HL-60 (cell line): ENCODE measurements around the gene TACC3.

Experiments
- DNase-seq, 2 experiments: peaks; one replicate each; pipeline ENCODE4 v3.0.0-alpha.2; 2010 to 2020; ENCODE audit warnings: low read depth in 1 of 2, low spot score in 1 of 2
- H3K27ac ChIP-seq: fragments of 250-450 bp; sonication (Bioruptor Pico); replicated peaks from 2 replicates; pipeline ENCODE4 v1.5.1; 2020; ENCODE audit warnings: mild to moderate bottlenecking, moderate library complexity
- H3K27me3 ChIP-seq: fragments of 250-450 bp; sonication (Bioruptor Pico); 2 replicates; pipeline ENCODE4 v1.5.1; 2021; ENCODE audit warnings: mild to moderate bottlenecking, moderate library complexity; ENCODE audit not compliant: insufficient read depth, poor library complexity, severe bottlenecking
- H3K4me3 ChIP-seq: replicated peaks from 2 replicates; pipeline ENCODE4 v1.5.1; 2011; ENCODE audit warnings: mild to moderate bottlenecking, control low read depth, low read length; ENCODE audit not compliant: insufficient read depth
- GABPA ChIP-seq: IDR thresholded peaks from 2 replicates; pipeline ENCODE4 v1.6.1; 2012; ENCODE audit warnings: low read depth
- POLR2AphosphoS5 ChIP-seq: IDR thresholded peaks from 2 replicates; pipeline ENCODE4 v1.6.1; 2012; ENCODE audit warnings: low read depth
- SPI1 ChIP-seq: IDR thresholded peaks from 2 replicates; pipeline ENCODE4 v1.6.1; 2012; ENCODE audit warnings: low read depth, mild to moderate bottlenecking, borderline replicate concordance
- TF ChIP-seq, protein P1 (sequence below): IDR thresholded peaks from one replicate; pipeline ENCODE4 v1.5.1; 2011; ENCODE audit warnings: low read length, control low read depth, inconsistent platforms; ENCODE audit not compliant: insufficient read depth
- TF ChIP-seq, protein P2 (sequence below): IDR thresholded peaks from 2 replicates; pipeline ENCODE4 v1.6.1; 2012; ENCODE audit warnings: low read depth; ENCODE audit not compliant: insufficient replicate concordance

Gene TACC3

DNA sequence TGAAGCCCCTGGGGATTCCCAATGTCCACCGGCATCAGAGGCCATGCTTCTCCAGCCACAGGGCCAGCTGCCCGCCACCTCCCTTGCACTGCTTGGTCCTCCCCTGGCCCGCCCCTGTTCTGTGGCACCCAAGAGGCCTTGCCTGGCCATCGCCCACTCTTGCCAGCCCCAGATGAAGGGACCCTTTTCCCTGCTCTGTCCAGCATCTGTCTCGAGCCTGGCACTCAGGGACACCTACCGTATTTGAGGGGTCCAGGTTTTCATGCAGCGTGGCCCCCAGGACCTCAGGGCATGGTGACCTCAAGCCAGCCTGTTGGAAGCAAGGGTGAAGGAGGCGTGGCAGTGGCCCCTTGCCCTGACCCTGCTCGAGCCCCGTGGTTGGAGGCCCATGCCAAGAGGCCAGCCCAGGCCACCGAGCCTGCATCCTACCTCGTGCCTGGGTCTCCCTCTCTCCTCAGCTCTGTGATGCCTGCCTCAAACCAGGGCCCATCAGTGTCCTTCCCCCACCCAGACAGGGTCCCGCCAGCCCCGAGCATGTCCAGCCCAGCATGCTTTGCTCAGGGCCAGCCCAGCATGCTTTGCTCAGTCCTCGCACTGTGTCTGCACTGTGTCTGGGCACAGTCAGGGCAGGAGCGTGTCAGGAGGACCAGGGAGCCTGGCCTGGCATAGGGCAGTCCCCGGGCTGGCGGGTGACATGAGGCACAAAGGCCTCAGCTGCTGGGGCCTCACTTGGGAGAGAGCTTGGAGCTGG, 57.5 kb downstream of the TACC3 start:
- H3K27ac ChIP-seq, result no peak overlapping the region
- TF ChIP-seq, protein P1, sequence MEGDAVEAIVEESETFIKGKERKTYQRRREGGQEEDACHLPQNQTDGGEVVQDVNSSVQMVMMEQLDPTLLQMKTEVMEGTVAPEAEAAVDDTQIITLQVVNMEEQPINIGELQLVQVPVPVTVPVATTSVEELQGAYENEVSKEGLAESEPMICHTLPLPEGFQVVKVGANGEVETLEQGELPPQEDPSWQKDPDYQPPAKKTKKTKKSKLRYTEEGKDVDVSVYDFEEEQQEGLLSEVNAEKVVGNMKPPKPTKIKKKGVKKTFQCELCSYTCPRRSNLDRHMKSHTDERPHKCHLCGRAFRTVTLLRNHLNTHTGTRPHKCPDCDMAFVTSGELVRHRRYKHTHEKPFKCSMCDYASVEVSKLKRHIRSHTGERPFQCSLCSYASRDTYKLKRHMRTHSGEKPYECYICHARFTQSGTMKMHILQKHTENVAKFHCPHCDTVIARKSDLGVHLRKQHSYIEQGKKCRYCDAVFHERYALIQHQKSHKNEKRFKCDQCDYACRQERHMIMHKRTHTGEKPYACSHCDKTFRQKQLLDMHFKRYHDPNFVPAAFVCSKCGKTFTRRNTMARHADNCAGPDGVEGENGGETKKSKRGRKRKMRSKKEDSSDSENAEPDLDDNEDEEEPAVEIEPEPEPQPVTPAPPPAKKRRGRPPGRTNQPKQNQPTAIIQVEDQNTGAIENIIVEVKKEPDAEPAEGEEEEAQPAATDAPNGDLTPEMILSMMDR, result no peak
- no peak for TF ChIP-seq GABPA
- no peak for TF ChIP-seq POLR2AphosphoS5
- TF ChIP-seq SPI1, result no peak
- TF ChIP-seq, protein P2, sequence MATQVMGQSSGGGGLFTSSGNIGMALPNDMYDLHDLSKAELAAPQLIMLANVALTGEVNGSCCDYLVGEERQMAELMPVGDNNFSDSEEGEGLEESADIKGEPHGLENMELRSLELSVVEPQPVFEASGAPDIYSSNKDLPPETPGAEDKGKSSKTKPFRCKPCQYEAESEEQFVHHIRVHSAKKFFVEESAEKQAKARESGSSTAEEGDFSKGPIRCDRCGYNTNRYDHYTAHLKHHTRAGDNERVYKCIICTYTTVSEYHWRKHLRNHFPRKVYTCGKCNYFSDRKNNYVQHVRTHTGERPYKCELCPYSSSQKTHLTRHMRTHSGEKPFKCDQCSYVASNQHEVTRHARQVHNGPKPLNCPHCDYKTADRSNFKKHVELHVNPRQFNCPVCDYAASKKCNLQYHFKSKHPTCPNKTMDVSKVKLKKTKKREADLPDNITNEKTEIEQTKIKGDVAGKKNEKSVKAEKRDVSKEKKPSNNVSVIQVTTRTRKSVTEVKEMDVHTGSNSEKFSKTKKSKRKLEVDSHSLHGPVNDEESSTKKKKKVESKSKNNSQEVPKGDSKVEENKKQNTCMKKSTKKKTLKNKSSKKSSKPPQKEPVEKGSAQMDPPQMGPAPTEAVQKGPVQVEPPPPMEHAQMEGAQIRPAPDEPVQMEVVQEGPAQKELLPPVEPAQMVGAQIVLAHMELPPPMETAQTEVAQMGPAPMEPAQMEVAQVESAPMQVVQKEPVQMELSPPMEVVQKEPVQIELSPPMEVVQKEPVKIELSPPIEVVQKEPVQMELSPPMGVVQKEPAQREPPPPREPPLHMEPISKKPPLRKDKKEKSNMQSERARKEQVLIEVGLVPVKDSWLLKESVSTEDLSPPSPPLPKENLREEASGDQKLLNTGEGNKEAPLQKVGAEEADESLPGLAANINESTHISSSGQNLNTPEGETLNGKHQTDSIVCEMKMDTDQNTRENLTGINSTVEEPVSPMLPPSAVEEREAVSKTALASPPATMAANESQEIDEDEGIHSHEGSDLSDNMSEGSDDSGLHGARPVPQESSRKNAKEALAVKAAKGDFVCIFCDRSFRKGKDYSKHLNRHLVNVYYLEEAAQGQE, result no peak

DNA sequence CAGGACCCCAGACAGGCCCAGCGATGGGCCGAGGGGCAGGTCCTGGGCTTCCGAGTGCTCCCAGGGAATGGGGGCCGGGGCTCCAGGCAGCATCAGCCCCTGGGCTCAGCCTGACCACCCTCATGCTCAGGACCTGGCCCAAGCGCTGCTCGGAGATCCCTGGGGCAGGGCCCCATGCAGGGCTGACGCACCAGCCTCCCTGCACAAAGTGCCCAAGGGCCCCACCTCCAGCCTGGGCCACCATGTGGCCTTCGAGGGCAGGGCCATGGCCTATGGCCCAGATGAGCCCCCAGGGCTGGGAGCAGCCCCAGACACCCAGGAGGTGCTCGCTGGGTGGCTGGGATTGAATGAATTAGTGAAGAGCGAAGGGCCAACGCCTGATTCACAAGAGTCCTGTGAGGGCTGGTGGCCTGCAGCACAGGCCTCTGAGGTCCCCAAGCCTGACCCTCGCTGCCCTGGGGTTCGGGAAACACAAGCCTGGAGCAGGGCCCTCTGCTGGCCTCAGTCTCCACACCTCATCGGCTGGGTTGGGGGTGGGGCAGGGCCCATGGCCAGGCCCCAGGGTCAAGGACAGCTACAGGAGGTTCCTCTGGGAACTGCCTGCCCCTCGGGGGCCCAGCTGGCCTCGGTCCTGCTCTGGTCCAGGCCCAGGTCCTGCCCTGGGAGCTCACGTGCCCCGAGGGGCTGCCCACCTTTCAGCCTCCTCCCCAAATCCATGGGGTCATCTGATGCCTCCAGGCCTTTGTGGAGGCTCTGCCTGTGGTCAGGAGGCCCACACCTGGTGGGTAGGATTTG, 58.5 kb downstream of the TACC3 start:
- Histone ChIP-seq H3K27me3 (no peaks in the 10 kb centered on the region), H3K27ac (no peak overlapping the region), H3K4me3 (no peak overlapping the region)
- DNase-seq, result no peak
- TF ChIP-seq SPI1, result no peak
- TF ChIP-seq, protein P1, result no peak
- TF ChIP-seq GABPA, result no peak
- TF ChIP-seq POLR2AphosphoS5, result no peak
- TF ChIP-seq, protein P2, result no peak

More for the DNA sequence above, 57.5 kb downstream of the TACC3 start:
- H3K27me3 ChIP-seq, result no peaks in the 10 kb centered on the region
- no peak overlapping the region for H3K4me3 ChIP-seq
- no peak for DNase-seq

DNA sequence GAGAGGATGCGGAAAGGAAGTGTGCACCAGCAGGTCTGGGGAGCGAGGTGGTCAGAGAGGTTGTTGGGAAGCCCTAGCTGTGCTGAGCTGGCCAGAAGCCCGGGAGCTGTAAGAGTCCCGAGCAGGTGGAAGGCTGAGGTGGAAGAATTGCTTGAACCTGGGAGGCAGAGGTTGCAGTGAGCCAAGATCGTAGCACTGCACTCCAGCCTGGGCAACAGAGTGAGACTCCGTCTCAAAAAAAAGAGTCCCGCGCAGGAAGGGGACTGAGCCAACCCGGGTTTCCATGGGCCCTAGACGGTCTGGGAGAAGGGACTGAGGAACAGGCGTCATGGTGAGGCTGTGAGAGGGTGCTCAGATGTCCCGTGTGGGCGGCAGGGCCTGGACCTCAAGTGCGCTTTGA, 59.1 kb downstream of the TACC3 start:
- TF ChIP-seq, protein P2, result no peak
- TF ChIP-seq, protein P1, result no peak
- no peak for TF ChIP-seq GABPA
- no peak for TF ChIP-seq SPI1
- no peak for TF ChIP-seq POLR2AphosphoS5
- Histone ChIP-seq H3K27me3 (no peaks in the 10 kb centered on the region), H3K27ac (no peak overlapping the region), H3K4me3 (no peak overlapping the region)
- DNase-seq, result no peak
